GM23248 (cell line): ENCODE data around the gene CPNE6.

Source experiments
- EZH2 ChIP-seq: fragments of 200-600 bp; sonication (generic); IDR thresholded peaks from 2 replicates; pipeline ENCODE4 v1.6.1; 2018; ENCODE audit warnings: antibody characterized with exemption, mild to moderate bottlenecking; ENCODE audit not compliant: insufficient read depth, poor library complexity, severe bottlenecking
- EZH2phosphoT487 ChIP-seq: fragments of 200-600 bp; sonication (generic); IDR thresholded peaks from 2 replicates; pipeline ENCODE4 v1.6.1; 2018; ENCODE audit warnings: antibody characterized with exemption, moderate library complexity, mild to moderate bottlenecking, low read depth; ENCODE audit not compliant: insufficient read depth

GRCh38 chr14:24069411-24069735, 2.0 kb upstream of the CPNE6 start:
- TF ChIP-seq EZH2 (no peak), EZH2phosphoT487 (no peak)
